Keratinocyte (primary cell): ENCODE results near the gene SDK1. TPM values are rescaled to one million over a fixed set of nuclear protein-coding genes. Genes with fewer than 3 reads are reported as not detected.

Source experiments
- DNase-seq: peaks from one replicate; pipeline ENCODE4 v3.0.0-alpha.2; 2011; ENCODE audit warnings: low read depth, missing footprints, low spot score
- FAIRE-seq: peaks from 2 replicates; lab custom pipeline; 2011; peaks lifted over from hg19 to GRCh38; lab: Jason Lieb, UNC
- H2AFZ ChIP-seq: 2 replicates; pipeline ENCODE4 v1.6.0; 2012; ENCODE audit warnings: low read length, control low read depth, inconsistent platforms; ENCODE audit not compliant: control insufficient read depth
- H3K27ac ChIP-seq: 2 replicates; pipeline ENCODE4 v1.5.1; 2011; ENCODE audit warnings: low read length; ENCODE audit not compliant: control insufficient read depth, insufficient read depth
- H3K27me3 ChIP-seq: 3 replicates; pipeline ENCODE4 v1.6.0; 2011; ENCODE audit warnings: low read length; ENCODE audit not compliant: control insufficient read depth, insufficient read depth; ENCODE audit errors: extremely low read depth
- H3K36me3 ChIP-seq, 2 experiments: 2 replicates in 1 of 2; 3 replicates in 1 of 2; pipeline ENCODE4 v1.5.1; 2011; ENCODE audit warnings: low read length in 2 of 2, mild to moderate bottlenecking in 1 of 2; ENCODE audit not compliant: control insufficient read depth in 2 of 2, insufficient read depth in 2 of 2; ENCODE audit errors: extremely low read depth in 1 of 2
- H3K4me1 ChIP-seq: 3 replicates; pipeline ENCODE4 v1.5.1; 2011; ENCODE audit warnings: low read length; ENCODE audit not compliant: control insufficient read depth, insufficient read depth; ENCODE audit errors: extremely low read depth
- H3K4me2 ChIP-seq: 3 replicates; pipeline ENCODE4 v1.6.0; 2011; ENCODE audit warnings: low read depth, low read length; ENCODE audit not compliant: control insufficient read depth, insufficient read depth; ENCODE audit errors: extremely low read depth
- H3K4me3 ChIP-seq, 3 experiments: fragments of 200-600 bp in 1 of 3; sonication (generic) in 1 of 3; 2 replicates in 2 of 3; 3 replicates in 1 of 3; pipeline ENCODE4 v1.5.1; 2011 to 2016; ENCODE audit warnings: low read length in 3 of 3, mild to moderate bottlenecking in 3 of 3, control low read depth in 2 of 3, inconsistent platforms in 1 of 3, low read depth in 1 of 3, mixed read lengths in 1 of 3, mixed run types in 1 of 3, moderate library complexity in 1 of 3; ENCODE audit not compliant: control insufficient read depth in 2 of 3, insufficient read depth in 2 of 3; ENCODE audit errors: extremely low read depth in 1 of 3
- H3K79me2 ChIP-seq: 2 replicates; pipeline ENCODE4 v1.6.0; 2012; ENCODE audit warnings: low read length; ENCODE audit not compliant: control insufficient read depth, insufficient read depth
- H3K9ac ChIP-seq: 3 replicates; pipeline ENCODE4 v1.6.0; 2011; ENCODE audit warnings: low read length; ENCODE audit not compliant: control insufficient read depth, insufficient read depth; ENCODE audit errors: extremely low read depth
- H3K9me1 ChIP-seq: 3 replicates; pipeline ENCODE4 v1.6.0; 2011; ENCODE audit warnings: low read length; ENCODE audit not compliant: control insufficient read depth, insufficient read depth; ENCODE audit errors: extremely low read depth
- H3K9me3 ChIP-seq: 2 replicates; pipeline ENCODE4 v1.5.1; 2012; ENCODE audit warnings: low read depth, low read length; ENCODE audit not compliant: control insufficient read depth
- H4K20me1 ChIP-seq: 3 replicates; pipeline ENCODE4 v1.6.0; 2011; ENCODE audit warnings: low read length; ENCODE audit not compliant: control insufficient read depth, insufficient read depth; ENCODE audit errors: extremely low read depth
- CTCF ChIP-seq, 3 experiments: IDR thresholded peaks in 1 of 3; conservative IDR thresholded peaks in 1 of 3; optimal IDR thresholded peaks in 1 of 3; 2 replicates in 2 of 3; 3 replicates in 1 of 3; pipeline versions ENCODE3 to v1.5.1; 2011; ENCODE audit warnings: low read length in 3 of 3, mild to moderate bottlenecking in 3 of 3, moderate library complexity in 2 of 3, control low read depth in 1 of 3, inconsistent platforms in 1 of 3; ENCODE audit not compliant: insufficient read depth in 2 of 3; ENCODE audit errors: extremely low read depth in 1 of 3
- EZH2 ChIP-seq: IDR thresholded peaks from one replicate; pipeline ENCODE4 v1.6.1; 2012; ENCODE audit warnings: inconsistent platforms, mild to moderate bottlenecking, low read length, moderate library complexity
- dilution Hi-C: fragments of 300-500 bp; cut with MboI; formaldehyde crosslinking; loops from one replicate; pipeline ENCODE4 v1.7.0; 2020; ENCODE audit warnings: low sequenced_read_pairs; ENCODE audit not compliant: extremely low pct_ligation_motif_present
- polyA plus RNA-seq, 5 experiments: library from polyadenylated mRNA; depleted of rRNA in 3 of 5; stranded (reverse) in 3 of 5; stranded (forward) in 1 of 5; unstranded in 1 of 5; fragments of >200 nt; gene quantifications; 1 replicate in 1 of 5; 2 replicates in 3 of 5; 3 replicates in 1 of 5; pipeline versions ENCODE4 v1.2.1 to v1.2.3, GENCODE V29; 2011 to 2012; ENCODE audit warnings: missing spikeins in 2 of 5, low read depth in 1 of 5, low replicate concordance in 1 of 5

The SDK1 gene
- polyA plus RNA-seq, 1 donor (not counting 4 experiments of a cell fraction or from before 2014, with no cell fraction given), result 0.66 TPM

- peak in 1 of 3 experiments; percentile 51 for TF ChIP-seq CTCF (optimal IDR thresholded peaks at IDR 0.05 in 1 of 3, IDR thresholded peaks at IDR 0.05 in 1 of 3, conservative IDR thresholded peaks at IDR 0.05 in 1 of 3; ENCODE audit: extremely low read depth in 1 of 3, insufficient read depth in 2 of 3, low read length in 3 of 3)
- no peak for TF ChIP-seq EZH2
- Histone ChIP-seq H3K79me2 (no peaks in the 10 kb centered on the region), H3K4me1 (no peaks in the 10 kb centered on the region), H3K9me3 (no peaks in the 10 kb centered on the region), H3K27ac (no peak overlapping the region), H3K4me2 (no peak overlapping the region), H3K27me3 (peaks cover 5% of the 10 kb centered on the region), H3K9me1 (no peaks in the 10 kb centered on the region), H3K36me3 (no peaks in the 10 kb centered on the region), H4K20me1 (no peaks in the 10 kb centered on the region), H3K9ac (no peak overlapping the region), H2AFZ (no peak overlapping the region), H3K4me3 (no peak overlapping the region)
- dilution Hi-C loops, result no loop called here
- no peak for DNase-seq
- FAIRE-seq, result no peak
These were observed 421.4 kb downstream of the SDK1 start for GRCh38 chr7:3722396-3722922.

GRCh38 chr7:3725155-3726059 is 424.4 kb downstream of the SDK1 start:
- Histone ChIP-seq H3K27ac (no peak overlapping the region), H3K9ac (no peak overlapping the region), H3K9me1 (no peaks in the 10 kb centered on the region), H2AFZ (no peak overlapping the region), H3K4me3 (no peak overlapping the region), H3K79me2 (no peaks in the 10 kb centered on the region), H3K36me3 (no peaks in the 10 kb centered on the region), H3K4me2 (no peak overlapping the region), H3K9me3 (no peaks in the 10 kb centered on the region), H3K4me1 (no peaks in the 10 kb centered on the region), H3K27me3 (peaks cover 5% of the 10 kb centered on the region), H4K20me1 (no peaks in the 10 kb centered on the region)
- dilution Hi-C loops, result no loop called here
- TF ChIP-seq CTCF (optimal IDR thresholded peaks at IDR 0.05 in 1 of 3, IDR thresholded peaks at IDR 0.05 in 1 of 3, conservative IDR thresholded peaks at IDR 0.05 in 1 of 3; ENCODE audit: extremely low read depth in 1 of 3, insufficient read depth in 2 of 3, low read length in 3 of 3), result no peak
- TF ChIP-seq EZH2, result no peak
- FAIRE-seq (no peak), DNase-seq (no peak)
